PFSK-1 (cell line): ENCODE data around the gene TNS1.

Experiments used
- FOXP2 ChIP-seq: optimal IDR thresholded peaks from 2 replicates; pipeline ENCODE3; 2011; ENCODE audit warnings: borderline replicate concordance, control low read depth, inconsistent platforms; ENCODE audit not compliant: insufficient read depth; ENCODE audit errors: extremely low read length, extremely low read depth
- POLR2AphosphoS5 ChIP-seq: IDR thresholded peaks from 2 replicates; pipeline ENCODE4 v1.6.1; 2012; ENCODE audit warnings: low read depth, mild to moderate bottlenecking, control low read depth, low read length, moderate library complexity
- SIN3A ChIP-seq: IDR thresholded peaks from 2 replicates; pipeline ENCODE4 v1.6.1; 2012; ENCODE audit warnings: mild to moderate bottlenecking, low read length, moderate library complexity, borderline replicate concordance; ENCODE audit not compliant: insufficient read depth
- TAF1 ChIP-seq: IDR thresholded peaks from 2 replicates; pipeline ENCODE4 v1.6.1; 2012; ENCODE audit warnings: low read length, control low read depth, borderline replicate concordance; ENCODE audit not compliant: insufficient read depth
- TF ChIP-seq, protein P1 (sequence below), 2 experiments: IDR thresholded peaks; 2 replicates each; pipeline versions ENCODE4 v1.6.1 to v1.8.0; 2011 to 2012; ENCODE audit warnings: low read depth in 2 of 2, low read length in 2 of 2, control low read depth in 1 of 2, inconsistent platforms in 1 of 2, mild to moderate bottlenecking in 1 of 2, moderate library complexity in 1 of 2; ENCODE audit not compliant: insufficient read depth in 1 of 2

Gene TNS1

DNA sequence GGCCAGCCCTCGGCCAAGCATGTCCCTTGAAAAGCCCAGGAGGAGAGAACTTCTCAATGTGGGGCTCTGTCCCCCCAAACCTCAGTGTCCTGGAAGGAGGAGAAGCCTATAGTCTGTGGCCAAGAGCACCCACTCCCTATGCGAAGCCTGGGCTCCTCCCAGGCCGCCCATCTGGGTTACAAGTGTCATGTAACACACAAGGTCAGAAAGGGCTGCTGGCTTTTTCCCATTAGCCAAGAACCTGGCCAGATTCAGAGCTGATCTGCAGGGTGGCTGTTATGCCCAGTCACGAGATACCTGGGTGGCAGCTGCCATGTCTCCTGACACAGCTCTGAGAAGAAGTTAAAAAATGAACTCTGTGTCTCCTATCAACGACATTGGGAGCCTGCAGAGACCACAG is 170.7 kb downstream of the TNS1 start:
- TF ChIP-seq SIN3A (no peak), FOXP2 (no peak), TAF1 (no peak), POLR2AphosphoS5 (no peak)
- TF ChIP-seq, protein P1, sequence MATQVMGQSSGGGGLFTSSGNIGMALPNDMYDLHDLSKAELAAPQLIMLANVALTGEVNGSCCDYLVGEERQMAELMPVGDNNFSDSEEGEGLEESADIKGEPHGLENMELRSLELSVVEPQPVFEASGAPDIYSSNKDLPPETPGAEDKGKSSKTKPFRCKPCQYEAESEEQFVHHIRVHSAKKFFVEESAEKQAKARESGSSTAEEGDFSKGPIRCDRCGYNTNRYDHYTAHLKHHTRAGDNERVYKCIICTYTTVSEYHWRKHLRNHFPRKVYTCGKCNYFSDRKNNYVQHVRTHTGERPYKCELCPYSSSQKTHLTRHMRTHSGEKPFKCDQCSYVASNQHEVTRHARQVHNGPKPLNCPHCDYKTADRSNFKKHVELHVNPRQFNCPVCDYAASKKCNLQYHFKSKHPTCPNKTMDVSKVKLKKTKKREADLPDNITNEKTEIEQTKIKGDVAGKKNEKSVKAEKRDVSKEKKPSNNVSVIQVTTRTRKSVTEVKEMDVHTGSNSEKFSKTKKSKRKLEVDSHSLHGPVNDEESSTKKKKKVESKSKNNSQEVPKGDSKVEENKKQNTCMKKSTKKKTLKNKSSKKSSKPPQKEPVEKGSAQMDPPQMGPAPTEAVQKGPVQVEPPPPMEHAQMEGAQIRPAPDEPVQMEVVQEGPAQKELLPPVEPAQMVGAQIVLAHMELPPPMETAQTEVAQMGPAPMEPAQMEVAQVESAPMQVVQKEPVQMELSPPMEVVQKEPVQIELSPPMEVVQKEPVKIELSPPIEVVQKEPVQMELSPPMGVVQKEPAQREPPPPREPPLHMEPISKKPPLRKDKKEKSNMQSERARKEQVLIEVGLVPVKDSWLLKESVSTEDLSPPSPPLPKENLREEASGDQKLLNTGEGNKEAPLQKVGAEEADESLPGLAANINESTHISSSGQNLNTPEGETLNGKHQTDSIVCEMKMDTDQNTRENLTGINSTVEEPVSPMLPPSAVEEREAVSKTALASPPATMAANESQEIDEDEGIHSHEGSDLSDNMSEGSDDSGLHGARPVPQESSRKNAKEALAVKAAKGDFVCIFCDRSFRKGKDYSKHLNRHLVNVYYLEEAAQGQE (IDR thresholded peaks at IDR 0.05; ENCODE audit: insufficient read depth in 1 of 2, low read depth in 2 of 2, low read length in 2 of 2), result no peak

- TF ChIP-seq TAF1, result no peak
These were observed 171.5 kb downstream of the TNS1 start for GRCh38 chr2:217831306-217831705.

- TF ChIP-seq SIN3A (no peak), FOXP2 (no peak), TAF1 (no peak), POLR2AphosphoS5 (no peak)
- TF ChIP-seq, protein P1 (IDR thresholded peaks at IDR 0.05; ENCODE audit: insufficient read depth in 1 of 2, low read depth in 2 of 2, low read length in 2 of 2), result no peak
These were observed 172.0 kb downstream of the TNS1 start for GRCh38 chr2:217830807-217831206.

DNA sequence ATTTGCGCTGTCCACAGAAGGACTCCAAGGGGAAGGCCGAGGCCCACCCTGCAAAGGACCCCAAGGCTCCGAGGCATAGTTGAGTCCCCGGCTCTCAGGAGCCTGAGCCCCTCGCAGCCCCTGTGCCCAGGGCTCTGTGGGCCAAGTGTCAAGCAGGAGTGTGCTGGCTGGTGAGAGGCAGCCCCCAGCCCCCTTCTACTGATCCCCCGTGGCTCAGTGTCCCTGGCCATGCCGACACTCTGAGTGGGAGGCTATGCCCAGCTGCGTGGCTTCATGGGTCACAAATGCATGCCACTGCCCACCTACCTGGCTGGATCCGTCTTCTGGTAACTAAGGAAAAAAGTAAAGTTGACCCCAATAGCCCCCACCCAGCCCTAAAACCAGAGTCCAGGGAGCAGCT is 172.7 kb downstream of the TNS1 start:
- TF ChIP-seq, protein P1 (IDR thresholded peaks at IDR 0.05; ENCODE audit: insufficient read depth in 1 of 2, low read depth in 2 of 2, low read length in 2 of 2), result no peak
- TF ChIP-seq TAF1, result no peak

GRCh38 chr2:217829420-217829819 is 173.4 kb downstream of the TNS1 start:
- no peak for TF ChIP-seq FOXP2
- TF ChIP-seq SIN3A, result no peak
- TF ChIP-seq TAF1, result no peak
- no peak for TF ChIP-seq POLR2AphosphoS5
- TF ChIP-seq, protein P1 (IDR thresholded peaks at IDR 0.05; ENCODE audit: insufficient read depth in 1 of 2, low read depth in 2 of 2, low read length in 2 of 2), result no peak

DNA sequence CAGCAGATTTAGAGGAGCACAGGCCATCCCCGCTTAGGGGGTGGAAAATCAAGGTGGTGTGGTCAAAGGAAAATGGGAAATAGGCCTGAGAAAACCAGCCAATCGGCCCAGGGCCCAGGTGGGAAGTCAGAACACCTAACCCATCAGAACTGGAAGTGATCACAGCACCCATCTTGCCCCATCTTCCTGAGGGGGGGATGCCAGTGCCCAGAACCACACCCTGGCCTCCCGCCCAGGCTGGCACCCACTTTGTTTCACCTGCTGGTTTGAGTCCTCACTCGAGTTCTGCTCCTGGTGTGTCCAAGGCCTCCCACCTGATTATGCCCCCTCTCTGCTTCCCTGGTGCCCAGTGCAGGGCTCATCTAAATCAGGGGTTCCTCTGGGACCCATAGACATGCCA is 174.5 kb downstream of the TNS1 start:
- TF ChIP-seq TAF1, result no peak
- TF ChIP-seq FOXP2, result no peak
- TF ChIP-seq, protein P1 (IDR thresholded peaks at IDR 0.05; ENCODE audit: insufficient read depth in 1 of 2, low read depth in 2 of 2, low read length in 2 of 2), result no peak
- TF ChIP-seq POLR2AphosphoS5, result no peak
- no peak for TF ChIP-seq SIN3A
